ENCODE results near the gene TGFBR3.

The TGFBR3 gene

DNA sequence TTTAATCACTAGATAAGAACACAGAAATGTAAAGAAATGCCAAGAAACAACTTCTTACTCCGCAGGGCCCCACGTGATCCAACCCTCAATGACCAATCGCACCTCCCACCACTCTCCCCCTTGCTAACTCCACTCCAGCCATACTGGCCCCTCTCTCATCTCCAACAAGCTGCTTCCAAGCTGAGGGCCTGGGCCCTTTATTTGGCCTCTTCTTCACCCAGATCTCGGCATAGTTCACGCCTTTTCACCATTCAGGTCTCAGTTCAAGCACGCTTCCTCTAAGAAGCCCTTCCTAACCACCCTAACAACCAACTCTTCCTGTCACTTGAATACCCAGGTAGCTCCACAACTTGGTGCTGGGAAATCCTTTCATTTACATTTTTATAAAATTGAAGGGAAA, 110.7 kb downstream of the TGFBR3 start:
- Histone ChIP-seq H3K4me3 (no peak overlapping the region), H3K36me3 (replicated peaks) (no peaks in the 10 kb centered on the region)
- DNase-seq (ENCODE audit: low spot score in 2 of 2), result no peak

DNA sequence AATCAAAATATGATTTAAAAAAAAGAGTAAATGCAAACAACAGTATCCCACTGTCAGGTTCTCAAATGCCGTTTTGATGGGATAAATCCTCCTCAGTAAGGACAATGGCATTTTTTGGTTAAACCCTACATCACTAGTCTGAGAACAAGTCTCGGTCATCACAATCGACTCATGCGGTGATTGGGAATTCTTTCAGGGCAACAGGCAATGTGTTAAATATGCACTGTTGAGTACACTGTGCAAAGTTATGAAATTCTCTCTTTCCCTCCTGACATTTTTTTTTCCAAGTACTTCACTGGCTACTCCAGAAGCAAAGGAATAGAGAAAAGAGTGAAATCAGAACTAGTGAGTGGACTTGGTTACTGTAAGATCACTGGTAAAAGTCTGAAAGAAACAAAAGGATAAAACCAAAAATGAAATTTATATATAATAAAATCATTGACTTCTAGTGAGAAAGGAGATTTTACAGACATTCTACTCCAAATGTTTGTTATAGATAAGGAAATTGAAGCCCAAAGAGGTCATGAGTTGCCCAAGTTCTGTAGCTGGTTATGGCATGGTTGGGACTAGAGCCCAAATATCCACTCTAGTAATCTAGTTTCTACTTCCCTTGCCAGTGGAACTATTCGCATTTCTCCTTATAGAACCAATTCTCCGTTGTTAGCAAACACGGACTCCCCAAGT, 111.3 kb downstream of the TGFBR3 start:
- no peak for DNase-seq (ENCODE audit: low spot score in 2 of 2)
- H3K4me3 ChIP-seq, result no peak overlapping the region
- H3K27me3 ChIP-seq (ENCODE audit: low read depth), result no peaks in the 10 kb centered on the region
- in situ Hi-C loops (cut with MboI; ENCODE audit: low sequenced_read_pairs), result no loop called here
- peaks cover 8% of the 10 kb centered on the region for H3K4me1 ChIP-seq
- H3K9me3 ChIP-seq, result no peaks in the 10 kb centered on the region
- no peaks in the 10 kb centered on the region for H3K36me3 ChIP-seq (replicated peaks)

More for the DNA sequence above, 110.7 kb downstream of the TGFBR3 start:
- Histone ChIP-seq H3K4me1 (peaks cover 12% of the 10 kb centered on the region), H3K9me3 (no peaks in the 10 kb centered on the region), H3K27me3 (ENCODE audit: low read depth) (no peaks in the 10 kb centered on the region)
- in situ Hi-C loops (cut with MboI; ENCODE audit: low sequenced_read_pairs), result no loop called here

DNA sequence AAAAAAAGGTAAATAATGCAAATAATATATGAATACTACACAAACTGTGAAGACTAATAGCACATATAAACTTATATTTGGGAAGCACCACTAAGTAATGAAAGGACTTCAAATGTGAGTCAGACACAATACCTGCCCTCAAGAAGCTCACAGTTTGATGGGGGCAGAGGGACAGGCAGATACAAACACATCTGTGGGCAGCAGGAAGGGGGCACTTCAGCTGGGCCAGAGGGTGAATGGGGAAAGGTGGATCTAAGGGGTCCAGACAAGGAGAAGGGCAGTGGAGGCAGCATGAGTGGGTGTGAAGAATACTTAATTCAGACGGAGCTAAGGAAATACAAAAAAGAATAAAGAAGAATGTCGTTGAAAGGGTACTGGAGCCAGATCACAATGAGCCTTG, 114.2 kb downstream of the TGFBR3 start:
- Histone ChIP-seq H3K4me3 (no peak overlapping the region), H3K36me3 (replicated peaks) (no peaks in the 10 kb centered on the region), H3K27me3 (ENCODE audit: low read depth) (no peaks in the 10 kb centered on the region), H3K4me1 (no peaks in the 10 kb centered on the region), H3K9me3 (no peaks in the 10 kb centered on the region)
- in situ Hi-C loops (cut with MboI; ENCODE audit: low sequenced_read_pairs), result no loop called here
- no peak for DNase-seq (ENCODE audit: low spot score in 2 of 2)

DNA sequence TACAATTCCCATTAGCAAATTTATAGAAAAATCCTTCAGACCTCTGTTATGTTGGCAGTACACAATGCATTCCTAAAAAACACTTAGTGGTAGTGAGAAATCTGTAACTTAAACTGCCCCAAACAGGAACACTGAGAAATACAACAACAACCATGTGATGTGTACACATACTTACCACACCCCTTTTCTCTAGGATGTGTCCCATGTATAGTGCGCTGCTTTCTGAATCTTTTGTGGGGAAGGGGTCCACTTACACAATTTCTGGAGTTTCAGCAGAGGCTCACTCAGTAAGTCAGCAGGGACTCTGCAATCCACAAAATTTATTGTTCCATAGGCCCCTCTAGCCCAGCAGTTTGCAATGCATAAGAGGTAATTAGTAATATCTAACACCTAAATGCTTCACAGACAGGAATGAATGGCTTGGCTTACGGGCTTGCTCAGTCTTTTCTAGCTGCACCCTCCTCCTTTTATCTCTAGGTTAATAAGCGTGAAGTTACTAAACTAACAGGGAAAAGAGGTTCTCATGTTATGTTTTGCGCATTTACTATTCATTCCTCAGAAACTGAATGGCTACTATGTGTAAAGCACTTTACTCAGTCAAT, 115.2 kb downstream of the TGFBR3 start:
- Histone ChIP-seq H3K36me3 (replicated peaks) (no peaks in the 10 kb centered on the region), H3K27me3 (ENCODE audit: low read depth) (no peaks in the 10 kb centered on the region), H3K4me1 (no peaks in the 10 kb centered on the region), H3K9me3 (no peaks in the 10 kb centered on the region), H3K4me3 (no peak overlapping the region)
- DNase-seq (ENCODE audit: low spot score in 2 of 2), result no peak
- in situ Hi-C loops (cut with MboI; ENCODE audit: low sequenced_read_pairs), result no loop called here

DNA sequence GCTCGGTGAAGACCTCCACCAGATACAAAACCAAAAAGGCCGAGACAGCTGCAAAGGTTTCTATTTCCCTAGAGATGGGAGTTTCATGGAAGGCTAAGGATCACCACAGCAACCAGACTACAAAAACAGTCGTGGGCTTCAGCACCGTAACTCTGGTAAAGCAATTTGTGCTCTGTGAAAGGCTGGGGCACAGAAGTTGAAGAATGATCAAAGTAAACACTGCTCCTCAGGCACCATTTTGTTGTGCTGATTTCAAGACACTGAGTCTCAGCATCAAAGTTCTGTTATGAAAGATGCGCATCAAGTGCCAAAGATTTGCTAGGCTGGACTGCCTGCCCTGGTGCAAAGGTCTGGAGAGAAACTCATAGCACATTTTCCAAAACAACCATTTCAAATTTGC, 116.2 kb downstream of the TGFBR3 start:
- in situ Hi-C loops (cut with MboI; ENCODE audit: low sequenced_read_pairs), result no loop called here
- DNase-seq (ENCODE audit: low spot score in 2 of 2), result no peak
- no peaks in the 10 kb centered on the region for H3K9me3 ChIP-seq
- H3K4me3 ChIP-seq, result no peak overlapping the region
- H3K27me3 ChIP-seq (ENCODE audit: low read depth), result no peaks in the 10 kb centered on the region
- no peaks in the 10 kb centered on the region for H3K36me3 ChIP-seq (replicated peaks)
- H3K4me1 ChIP-seq, result no peaks in the 10 kb centered on the region

DNA sequence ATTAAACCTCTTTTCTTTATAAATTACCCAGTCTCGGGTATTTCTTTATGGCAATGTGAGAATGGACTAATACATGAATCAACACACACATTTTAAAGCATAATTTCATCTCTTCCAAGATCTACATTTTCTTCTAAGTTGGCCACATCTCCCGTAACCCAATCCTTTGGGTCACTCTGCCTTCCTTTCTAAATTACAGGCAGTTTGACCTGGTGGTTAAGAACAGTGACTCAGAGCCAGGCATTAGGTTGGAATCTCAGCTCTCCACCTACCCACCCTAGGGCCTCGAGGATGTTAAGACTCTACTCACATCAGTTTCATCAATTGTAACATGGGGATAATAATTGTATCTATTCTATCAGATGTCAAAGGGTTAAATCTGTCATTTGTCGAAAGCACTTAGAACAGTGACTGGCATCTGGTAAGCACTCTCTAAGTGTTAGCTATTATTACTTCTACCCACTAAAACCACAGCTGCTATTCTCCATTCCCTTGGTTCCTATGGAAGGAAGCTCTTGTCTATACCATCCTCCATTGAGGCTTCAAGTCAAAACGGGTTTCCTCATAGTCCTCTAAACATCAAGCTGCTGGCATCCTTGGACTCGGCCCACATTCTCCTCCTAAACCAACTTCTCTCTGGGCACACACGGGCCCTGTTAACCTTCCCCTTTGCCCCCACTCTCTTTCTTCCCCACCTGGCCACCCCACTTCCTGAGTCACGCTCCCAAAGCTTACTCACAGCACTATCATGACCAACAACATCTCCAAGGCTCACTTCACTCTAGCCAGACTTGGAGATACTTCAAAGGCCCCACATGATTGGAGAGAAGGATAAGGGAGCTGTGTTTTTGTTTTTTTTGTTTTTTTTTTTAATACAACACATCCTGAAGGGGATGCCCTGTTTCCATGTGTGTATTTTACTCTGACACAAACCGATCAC, 116.9 kb downstream of the TGFBR3 start:
- in situ Hi-C loops (cut with MboI; ENCODE audit: low sequenced_read_pairs), result no loop called here
- Histone ChIP-seq H3K36me3 (replicated peaks) (no peaks in the 10 kb centered on the region), H3K27me3 (ENCODE audit: low read depth) (no peaks in the 10 kb centered on the region), H3K4me1 (no peaks in the 10 kb centered on the region), H3K4me3 (no peak overlapping the region), H3K9me3 (no peaks in the 10 kb centered on the region)
- no peak for DNase-seq (ENCODE audit: low spot score in 2 of 2)

DNA sequence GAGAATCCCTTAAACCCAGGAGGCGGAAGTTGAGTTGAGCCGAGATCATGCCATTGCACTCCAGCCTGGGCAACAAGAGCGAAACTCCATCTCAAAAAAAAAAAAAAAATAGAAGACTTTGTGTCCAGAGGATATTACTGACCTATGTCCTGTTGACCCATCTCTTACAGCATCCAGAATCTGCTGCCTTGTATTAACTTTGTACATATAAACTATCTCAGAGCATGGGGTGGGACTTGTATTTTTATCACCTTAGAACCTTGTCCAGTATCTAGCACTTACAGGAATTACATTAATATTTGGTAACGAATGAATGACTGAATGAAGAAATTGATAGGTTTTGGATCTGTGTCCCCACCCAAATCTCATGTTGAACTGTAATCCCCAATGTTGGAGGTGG, 117.8 kb downstream of the TGFBR3 start:
- no peaks in the 10 kb centered on the region for H3K9me3 ChIP-seq

DNA sequence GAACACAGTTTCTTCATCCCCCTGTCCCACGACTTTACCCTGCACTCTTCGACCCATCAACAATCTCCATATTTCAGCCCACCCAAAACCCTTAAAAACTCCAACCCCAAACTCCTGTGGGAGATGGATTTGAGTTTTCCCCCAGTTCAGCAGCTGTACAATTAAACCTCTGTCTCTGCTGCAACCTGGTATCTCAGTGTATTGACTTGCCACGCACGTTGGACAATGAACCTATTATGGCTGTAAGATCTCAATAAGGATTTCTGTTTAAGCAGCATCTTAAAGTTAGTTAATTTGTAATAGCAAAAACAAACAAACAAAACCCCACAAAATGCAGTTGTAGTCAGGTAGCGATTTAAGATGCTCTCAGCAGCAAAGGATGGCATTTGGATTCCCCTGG, 119.1 kb downstream of the TGFBR3 start:
- Histone ChIP-seq H3K9me3 (no peaks in the 10 kb centered on the region), H3K4me1 (peaks cover 2% of the 10 kb centered on the region; the same call in 1 of the 2 replicates), H3K4me3 (no peak overlapping the region), H3K27me3 (ENCODE audit: low read depth) (no peaks in the 10 kb centered on the region), H3K36me3 (replicated peaks) (no peaks in the 10 kb centered on the region)
- no peak for DNase-seq (ENCODE audit: low spot score in 2 of 2)
- in situ Hi-C loops (cut with MboI; ENCODE audit: low sequenced_read_pairs), result no loop called here

More for the DNA sequence above, 117.8 kb downstream of the TGFBR3 start:
- no peaks in the 10 kb centered on the region for H3K27me3 ChIP-seq (ENCODE audit: low read depth)
- no peaks in the 10 kb centered on the region for H3K4me1 ChIP-seq
- no peak for DNase-seq (ENCODE audit: low spot score in 2 of 2)
- no peaks in the 10 kb centered on the region for H3K36me3 ChIP-seq (replicated peaks)
- in situ Hi-C loops (cut with MboI; ENCODE audit: low sequenced_read_pairs), result no loop called here
- no peak overlapping the region for H3K4me3 ChIP-seq

DNA sequence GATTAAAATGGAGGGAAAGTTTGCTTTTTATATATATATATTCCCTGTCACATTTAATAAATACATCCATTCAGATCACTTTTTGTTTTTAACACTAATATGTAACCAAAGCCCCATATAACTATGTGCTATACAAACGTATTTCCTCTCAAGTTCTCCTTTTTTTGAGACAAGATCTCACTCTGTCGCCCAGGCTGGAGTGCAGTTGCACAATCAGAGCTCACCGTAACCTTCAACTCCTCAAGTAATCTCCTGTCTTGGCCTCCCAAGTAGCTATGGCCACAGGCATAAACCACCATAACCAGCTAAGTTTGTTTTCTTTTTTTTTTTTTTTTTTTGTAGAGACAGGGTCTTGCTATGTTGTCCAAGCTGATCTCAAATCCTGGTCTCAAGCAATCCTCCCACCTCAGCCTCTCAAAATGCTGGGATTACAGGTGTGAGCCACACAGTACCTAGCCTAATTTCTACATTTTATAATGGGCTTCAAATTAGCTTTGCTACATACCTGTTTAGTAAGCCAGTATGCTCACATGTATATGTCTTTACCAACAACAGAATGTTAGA, 120.0 kb downstream of the TGFBR3 start:
- Histone ChIP-seq H3K27me3 (ENCODE audit: low read depth) (no peaks in the 10 kb centered on the region), H3K9me3 (no peaks in the 10 kb centered on the region), H3K4me3 (no peak overlapping the region), H3K4me1 (peaks cover 9% of the 10 kb centered on the region), H3K36me3 (replicated peaks) (no peaks in the 10 kb centered on the region)
- no peak for DNase-seq (ENCODE audit: low spot score in 2 of 2)
- in situ Hi-C loops (cut with MboI; ENCODE audit: low sequenced_read_pairs), result no loop called here

DNA sequence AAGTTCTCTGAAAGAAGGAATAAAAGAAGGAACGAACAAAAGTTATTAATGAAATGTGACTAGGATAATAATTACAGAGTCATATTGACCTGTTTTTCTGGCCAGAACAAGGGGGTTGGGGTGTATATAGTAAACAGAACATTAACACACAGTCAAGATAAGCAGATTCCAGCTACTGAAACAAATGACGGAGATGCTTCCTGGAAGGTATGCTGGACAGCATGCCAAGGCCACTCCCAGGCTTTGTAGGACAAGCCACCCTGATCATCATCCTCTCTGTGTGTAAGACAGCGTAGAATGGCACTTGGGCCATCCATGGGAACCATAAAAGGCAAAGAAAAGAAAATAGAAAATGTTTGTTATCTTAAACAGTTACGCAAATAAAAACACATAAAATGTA, 120.7 kb downstream of the TGFBR3 start:
- DNase-seq (ENCODE audit: low spot score in 2 of 2), result no peak
- Histone ChIP-seq H3K36me3 (replicated peaks) (no peaks in the 10 kb centered on the region), H3K4me3 (no peak overlapping the region), H3K9me3 (no peaks in the 10 kb centered on the region), H3K4me1 (peaks cover 9% of the 10 kb centered on the region), H3K27me3 (ENCODE audit: low read depth) (no peaks in the 10 kb centered on the region)
- in situ Hi-C loops (cut with MboI; ENCODE audit: low sequenced_read_pairs), result no loop called here

DNA sequence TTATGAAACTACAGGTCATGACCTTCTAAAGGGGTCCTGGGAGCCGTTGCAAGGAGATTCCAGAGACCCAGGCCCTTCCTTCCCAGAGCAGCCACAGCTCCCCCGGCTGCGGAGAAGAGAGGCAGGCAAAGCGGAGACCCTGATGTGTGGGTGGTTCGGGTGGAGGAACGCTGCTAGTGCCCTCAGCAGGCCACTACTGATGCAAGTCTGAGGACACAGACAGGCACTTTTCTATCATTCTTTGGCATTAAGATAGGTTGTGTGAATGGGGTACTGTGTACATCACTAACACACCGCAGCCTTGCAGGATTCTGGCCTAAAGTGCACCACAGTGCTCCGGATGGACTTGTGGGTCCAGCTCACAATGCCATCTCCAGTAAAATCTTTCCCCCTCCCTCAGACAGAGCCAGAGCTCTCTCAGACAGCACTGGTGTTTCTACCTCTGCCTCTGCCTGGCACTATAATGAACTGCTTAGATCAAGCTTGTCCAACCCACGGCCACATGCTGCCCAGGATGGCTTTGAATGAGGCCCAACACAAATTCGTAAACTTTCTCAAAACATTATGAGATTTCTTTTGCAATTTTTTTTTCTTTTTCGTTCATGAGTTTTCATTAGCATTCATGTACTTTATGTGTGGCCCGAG, 121.4 kb downstream of the TGFBR3 start:
- H3K4me1 ChIP-seq, result peaks cover 9% of the 10 kb centered on the region

DNA sequence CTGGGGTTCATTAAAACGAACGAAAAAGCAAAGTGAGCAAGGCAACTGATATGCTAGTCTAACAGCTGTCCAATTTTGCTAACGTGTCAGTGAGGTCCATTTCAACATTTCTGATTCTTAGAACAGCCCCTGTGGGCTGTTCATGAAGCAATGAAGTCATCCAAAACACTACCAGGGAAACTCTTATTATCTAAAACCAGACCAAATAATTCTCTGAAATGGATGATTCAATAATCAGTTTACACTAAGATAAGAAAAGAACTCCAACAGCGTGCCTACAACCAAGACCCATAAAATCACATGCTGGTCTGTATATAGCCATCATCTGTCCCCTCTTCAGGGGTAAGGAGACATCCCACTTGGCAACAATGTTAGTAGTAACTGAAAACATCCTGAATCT, 122.7 kb downstream of the TGFBR3 start:
- H3K4me1 ChIP-seq, result peaks cover 9% of the 10 kb centered on the region
- in situ Hi-C loops (cut with MboI; ENCODE audit: low sequenced_read_pairs), result no loop called here
- no peaks in the 10 kb centered on the region for H3K36me3 ChIP-seq (replicated peaks)
- DNase-seq (ENCODE audit: low spot score in 2 of 2), result no peak
- H3K4me3 ChIP-seq, result no peak overlapping the region
- no peaks in the 10 kb centered on the region for H3K9me3 ChIP-seq
- no peaks in the 10 kb centered on the region for H3K27me3 ChIP-seq (ENCODE audit: low read depth)

More for the DNA sequence above, 121.4 kb downstream of the TGFBR3 start:
- DNase-seq (ENCODE audit: low spot score in 2 of 2), result no peak
- Histone ChIP-seq H3K4me3 (no peak overlapping the region), H3K36me3 (replicated peaks) (no peaks in the 10 kb centered on the region), H3K9me3 (no peaks in the 10 kb centered on the region), H3K27me3 (ENCODE audit: low read depth) (no peaks in the 10 kb centered on the region)
- in situ Hi-C loops (cut with MboI; ENCODE audit: low sequenced_read_pairs), result no loop called here

DNA sequence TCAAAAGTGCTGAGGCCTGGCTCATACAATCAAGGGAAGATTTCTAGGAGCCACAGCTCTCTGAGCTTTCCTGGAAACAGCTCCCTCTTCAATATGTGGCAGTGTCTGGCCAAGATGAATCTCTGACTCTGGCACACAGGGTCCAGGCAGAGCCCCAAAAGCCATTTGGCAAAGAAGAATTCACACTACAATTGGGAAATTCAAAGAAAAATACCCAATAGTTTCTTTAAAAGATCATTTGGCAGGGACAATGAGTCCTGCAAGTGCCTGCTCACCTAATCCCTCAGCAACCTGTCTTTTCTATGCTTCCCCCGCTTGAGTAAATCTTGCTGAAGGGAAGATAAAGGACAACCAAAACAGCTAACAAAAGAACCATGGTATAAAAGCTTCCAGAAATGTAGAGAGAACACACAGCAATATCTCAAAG, 124.6 kb downstream of the TGFBR3 start:
- Histone ChIP-seq H3K4me1 (peaks cover 9% of the 10 kb centered on the region), H3K36me3 (replicated peaks) (no peaks in the 10 kb centered on the region), H3K9me3 (no peaks in the 10 kb centered on the region), H3K27me3 (ENCODE audit: low read depth) (no peaks in the 10 kb centered on the region), H3K4me3 (no peak overlapping the region)
- peak; percentile 20 to 68 for DNase-seq (ENCODE audit: low spot score in 2 of 2)
- in situ Hi-C loops (cut with MboI; ENCODE audit: low sequenced_read_pairs), result no loop called here
